Esophagus squamous epithelium (tissue), 5 donors: Measurements from ENCODE around the gene ZFPM1. TPM values are rescaled to one million over a fixed set of nuclear protein-coding genes. Genes with fewer than 3 reads are reported as not detected.

Experiments used
- DNase-seq: peaks from one replicate; lab custom pipeline; 2025; lab: John Stamatoyannopoulos, UW
- H3K27ac ChIP-seq, 4 donors: fragments of 200-600 bp; sonication (generic); one replicate each; pipeline ENCODE4 v1.5.1; 2016 to 2019; ENCODE audit warnings: mild to moderate bottlenecking in 1 of 4
- H3K27me3 ChIP-seq, 4 donors: fragments of 200-600 bp; sonication (generic); 1 replicate in 3 of 4; 2 replicates in 1 of 4; pipeline versions ENCODE4 v1.5.1 to v1.6.0; 2017 to 2021; ENCODE audit warnings: antibody characterized with exemption in 1 of 4
- H3K36me3 ChIP-seq, 3 donors: fragments of 200-600 bp; sonication (generic); one replicate each; pipeline ENCODE4 v1.5.1; 2016 to 2019
- H3K4me1 ChIP-seq, 3 donors: fragments of 200-600 bp; sonication (generic); one replicate each; pipeline ENCODE4 v1.5.1; 2017 to 2019
- H3K4me3 ChIP-seq, 4 donors: fragments of 200-600 bp; sonication (generic); 1 replicate in 3 of 4; 2 replicates in 1 of 4; pipeline ENCODE4 v1.5.1; 2016 to 2019; ENCODE audit warnings: mild to moderate bottlenecking in 2 of 4, moderate library complexity in 1 of 4
- H3K9me3 ChIP-seq, 3 donors: fragments of 200-600 bp; sonication (generic); one replicate each; pipeline ENCODE4 v1.5.1; 2016 to 2019
- CTCF ChIP-seq, 6 experiments: fragments of 450-650 bp in 4 of 6; fragments of 200-600 bp in 2 of 6; sonication (generic) in 2 of 6; IDR thresholded peaks; one replicate each; pipeline ENCODE4 v1.5.1; 2016 to 2019; ENCODE audit warnings: antibody characterized with exemption in 6 of 6, mild to moderate bottlenecking in 4 of 6, moderate library complexity in 4 of 6
- POLR2A ChIP-seq, 4 donors: fragments of 450-650 bp; IDR thresholded peaks; one replicate each; pipeline ENCODE4 v1.6.1; 2017; ENCODE audit warnings: antibody characterized with exemption in 4 of 4, mild to moderate bottlenecking in 4 of 4, moderate library complexity in 3 of 4
- WGBS, 2 donors: methylation state at CpG; one replicate each; pipeline ENCODE4 v1.1.5; 2018; 5-methylcytosine and 5-hydroxymethylcytosine counted together
- intact Hi-C: fragments of 100-400 bp; cut with DNase I; formaldehyde crosslinking; loops from one replicate; pipeline ENCODE4 v1.15.0; 2022
- total RNA-seq, 4 donors: library from RNA; depleted of rRNA; stranded (reverse); fragments of >200 nt; gene quantifications; one replicate each; pipeline ENCODE4 v1.1.0, GENCODE V29; 2016
- donor health status: DM: yes; HTN: yes; CAD: no.

Gene ZFPM1
- total RNA-seq, 4 donors from 2014 or later, result 0.67 to 1.7 (median 1.2) TPM

- intact Hi-C loops, result no loop called here
- 68 to 89% methylated on average over 2 to 16 of the region's 26 CpGs for WGBS, 2 donors
- H3K27ac ChIP-seq, result no peak overlapping the region
Measured at GRCh38 chr16:88448461-88449266, 4.4 kb upstream of the ZFPM1 start.

GRCh38 chr16:88449267-88449561 is 3.9 kb upstream of the ZFPM1 start:
- Histone ChIP-seq H3K36me3 (no peaks in the 10 kb centered on the region), H3K27ac (no peak overlapping the region), H3K27me3 (peaks cover 0 to 14% (median 0%) of the 10 kb centered on the region in 4 donors), H3K9me3 (no peaks in the 10 kb centered on the region), H3K4me1 (peaks cover 7 to 19% (median 13%) of the 10 kb centered on the region in 3 donors), H3K4me3 (no peak overlapping the region)
- WGBS, 2 donors, result 49 to 71% methylated on average over 5 of the region's 5 CpGs
- TF ChIP-seq CTCF (IDR thresholded peaks at IDR 0.05) (no peak), POLR2A (IDR thresholded peaks at IDR 0.05) (no peak)
- DNase-seq, result no peak
- intact Hi-C loops, result no loop called here

More at GRCh38 chr16:88448461-88449266, 4.4 kb upstream of the ZFPM1 start:
- TF ChIP-seq CTCF (IDR thresholded peaks at IDR 0.05) (no peak), POLR2A (IDR thresholded peaks at IDR 0.05) (no peak)
- peaks cover 4 to 14% (median 7%) of the 10 kb centered on the region in 3 donors for H3K4me1 ChIP-seq
- no peak overlapping the region for H3K4me3 ChIP-seq
- H3K9me3 ChIP-seq, result no peaks in the 10 kb centered on the region
- DNase-seq, result no peak
- no peaks in the 10 kb centered on the region for H3K36me3 ChIP-seq
- peaks cover 0 to 8% (median 0%) of the 10 kb centered on the region in 4 donors for H3K27me3 ChIP-seq

GRCh38 chr16:88451586-88452481 is 1.2 kb upstream of the ZFPM1 start:
- Histone ChIP-seq H3K9me3 (no peaks in the 10 kb centered on the region), H3K4me1 (peaks cover 13 to 44% (median 29%) of the 10 kb centered on the region in 3 donors), H3K4me3 (peak overlapping the region; percentile 39 to 82 (median 60)), H3K36me3 (no peaks in the 10 kb centered on the region), H3K27me3 (peaks cover 0 to 32% (median 0%) of the 10 kb centered on the region in 4 donors), H3K27ac (peak overlapping the region in 3 of 4 donors; percentile 85 to 90 (median 86))
- intact Hi-C loops, result no loop called here
- DNase-seq, result no peak
- TF ChIP-seq CTCF (IDR thresholded peaks at IDR 0.05) (no peak), POLR2A (IDR thresholded peaks at IDR 0.05) (no peak)
- WGBS, 2 donors, result 31 to 83% methylated on average over 1 to 10 of the region's 30 CpGs

GRCh38 chr16:88452482-88453216 is 431 bp upstream of the ZFPM1 start:
- peak; percentile 88 for DNase-seq
- TF ChIP-seq CTCF (IDR thresholded peaks at IDR 0.05) (no peak), POLR2A (IDR thresholded peaks at IDR 0.05) (no peak)
- intact Hi-C loops, result no loop called here
- H3K36me3 ChIP-seq, result no peaks in the 10 kb centered on the region
- no peaks in the 10 kb centered on the region for H3K9me3 ChIP-seq
- H3K27me3 ChIP-seq, result peaks cover 0 to 32% (median 0%) of the 10 kb centered on the region in 4 donors
- peak overlapping the region; percentile 39 to 82 (median 60) for H3K4me3 ChIP-seq
- WGBS, 2 donors, result 1% methylated on average over 13 of the region's 72 CpGs; no CpG with 5 or more reads in 1 of the 2 donors
- H3K27ac ChIP-seq, result peak overlapping the region; percentile 72 to 90 (median 86)
- H3K4me1 ChIP-seq, result peaks cover 13 to 44% (median 29%) of the 10 kb centered on the region in 3 donors
